ENCODE results near the gene PRTFDC1.

PRTFDC1 gene

GRCh38 chr10:24882047-24882698 is 70.2 kb downstream of the PRTFDC1 start:
- no peak for DNase-seq (ENCODE audit: low read depth in 2 of 3, low spot score in 2 of 3)

GRCh38 chr10:24879861-24880260 is 72.5 kb downstream of the PRTFDC1 start:
- DNase-seq (ENCODE audit: low read depth in 2 of 3, low spot score in 2 of 3) = no peak

DNA sequence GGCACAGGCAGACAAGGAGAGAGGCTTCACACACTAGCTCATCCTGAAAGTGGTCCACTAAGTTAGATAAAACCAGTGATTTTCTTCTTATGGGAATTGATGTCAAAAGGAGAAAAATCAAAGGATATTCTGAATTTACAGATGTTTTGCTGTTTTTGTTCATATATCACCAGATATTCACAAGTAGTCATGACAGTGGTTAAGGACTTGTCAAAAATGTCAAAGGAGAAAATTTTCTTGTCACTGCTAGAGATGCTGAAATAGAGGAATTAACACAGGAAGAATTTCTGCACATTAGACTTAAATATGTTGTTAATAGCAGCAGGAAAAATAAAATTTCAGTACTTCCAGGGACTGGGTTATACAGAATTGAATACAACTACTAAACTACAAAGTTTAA is 78.3 kb downstream of the PRTFDC1 start:
- DNase-seq (ENCODE audit: low read depth in 2 of 3, low spot score in 2 of 3) = no peak

DNA sequence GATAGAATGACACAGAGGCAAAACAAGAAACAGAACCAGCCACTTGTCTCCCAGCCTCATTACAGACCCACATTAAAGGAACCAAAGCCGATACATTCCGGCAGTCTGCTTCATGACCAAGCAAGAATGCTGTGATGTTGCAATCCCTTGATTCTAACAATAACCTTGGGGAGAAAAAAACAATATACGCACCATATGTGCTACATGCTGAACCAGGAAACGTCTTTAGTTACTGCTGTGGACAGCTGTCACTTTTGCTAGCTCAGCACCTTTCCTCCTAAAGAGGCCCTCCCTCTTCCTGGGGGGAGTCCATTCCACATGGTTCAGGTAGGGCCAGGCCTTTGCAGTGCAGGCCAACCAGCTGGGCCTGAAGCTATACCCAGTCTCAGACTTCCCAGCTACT is 79.1 kb downstream of the PRTFDC1 start:
- DNase-seq (ENCODE audit: low read depth in 2 of 3, low spot score in 2 of 3) = no peak

DNA sequence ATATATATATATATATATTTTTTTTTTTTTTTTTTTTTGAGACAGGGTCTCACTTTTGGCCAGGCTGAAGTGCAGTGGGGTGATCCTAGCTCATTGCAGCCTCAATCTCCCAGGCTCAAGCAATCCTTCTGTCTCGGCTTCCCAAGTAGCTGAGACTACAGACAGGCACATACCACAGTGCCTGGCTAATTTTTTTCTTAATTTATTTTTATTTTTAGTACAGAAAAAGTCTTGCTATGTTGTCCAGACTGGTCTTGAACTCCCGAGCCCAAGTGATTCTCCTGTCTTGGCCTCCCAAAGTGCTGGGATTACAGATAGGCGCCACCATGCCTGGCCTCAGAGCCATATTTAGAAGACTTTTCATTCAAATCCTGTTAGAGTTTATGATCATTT is 79.6 kb downstream of the PRTFDC1 start:
- no peak for DNase-seq (ENCODE audit: low read depth in 2 of 3, low spot score in 2 of 3)

GRCh38 chr10:24872049-24872789 is 80.2 kb downstream of the PRTFDC1 start:
- no peak for DNase-seq (ENCODE audit: low read depth in 2 of 3, low spot score in 2 of 3)

- no peak for DNase-seq (ENCODE audit: low read depth in 2 of 3, low spot score in 2 of 3)
Measured at GRCh38 chr10:24871011-24871935, 81.1 kb downstream of the PRTFDC1 start.

DNA sequence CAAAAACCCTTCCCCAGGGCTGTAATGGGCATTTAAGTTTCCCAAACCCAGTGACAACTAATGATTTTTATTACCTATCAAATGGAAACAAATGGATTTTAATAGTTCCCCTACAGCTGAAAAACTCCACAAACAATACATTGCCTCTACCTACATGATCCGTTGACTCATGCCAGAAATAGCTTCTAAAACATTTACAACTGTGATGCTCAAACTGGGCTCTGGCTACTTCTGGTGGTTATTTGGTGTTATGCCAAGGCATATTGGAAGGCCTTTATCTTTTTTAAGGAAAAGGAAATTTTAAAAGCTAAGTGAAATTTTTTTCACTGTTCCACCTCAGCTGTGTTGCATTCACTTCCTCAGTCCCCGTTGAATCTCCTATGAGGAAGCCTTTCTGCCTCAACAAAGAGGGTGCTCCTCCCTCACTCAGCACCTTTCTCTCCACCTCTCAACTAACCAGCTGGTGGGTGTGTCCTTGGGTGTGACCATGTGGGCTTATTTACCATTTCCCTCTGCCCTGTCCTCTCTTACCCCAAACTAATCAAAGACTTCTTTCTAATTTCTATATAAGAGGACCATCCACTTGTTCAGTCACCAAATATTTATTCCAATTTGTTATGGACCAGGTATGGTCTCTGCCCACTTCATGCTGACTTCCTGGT is 82.9 kb downstream of the PRTFDC1 start:
- no peak for DNase-seq (ENCODE audit: low read depth in 2 of 3, low spot score in 2 of 3)

DNA sequence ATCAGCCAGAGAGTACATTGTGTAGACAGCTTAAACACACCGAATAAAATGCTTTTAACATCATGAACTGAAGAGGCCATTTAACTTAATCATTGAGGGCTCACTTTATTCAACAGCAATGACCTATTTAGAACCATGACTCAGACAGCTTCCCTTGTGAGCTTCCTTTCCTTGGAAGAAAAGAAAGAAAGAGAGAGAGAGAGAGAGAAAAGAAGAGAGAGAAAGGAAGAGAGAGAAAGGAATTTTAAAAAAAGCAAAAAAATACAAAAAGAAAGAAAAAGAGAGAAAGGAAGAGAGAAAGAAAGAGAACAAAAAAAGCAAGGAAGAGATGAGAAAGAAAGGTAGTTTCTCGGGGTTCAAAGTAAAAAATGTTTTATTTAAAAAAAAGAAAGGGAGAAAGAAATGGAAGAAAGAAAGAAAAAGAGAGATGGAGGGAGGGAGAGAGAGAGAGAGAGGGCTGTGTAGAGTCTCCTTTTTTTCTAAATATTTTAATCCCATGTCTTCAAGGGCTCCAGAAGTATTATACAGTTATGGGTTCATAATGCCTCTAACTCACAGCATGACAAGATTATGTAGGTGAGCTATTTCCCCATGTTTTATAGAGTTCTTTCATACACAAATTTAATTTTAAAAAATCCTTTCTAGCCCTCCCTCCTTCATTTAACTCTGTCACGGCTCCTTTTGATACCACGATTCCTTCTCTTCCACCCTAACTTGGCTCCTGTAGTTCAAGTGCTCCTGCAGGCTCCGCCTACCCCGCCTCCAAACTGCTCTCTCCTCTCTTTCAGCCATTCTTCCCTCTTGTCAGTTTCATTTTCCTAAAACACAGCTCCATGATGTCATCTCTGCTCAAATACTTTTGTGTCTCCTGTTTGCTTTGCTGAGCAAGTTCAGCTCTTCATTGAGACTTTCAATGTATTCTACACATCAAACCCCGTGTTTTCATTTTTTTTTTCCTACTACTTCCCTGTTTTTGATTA is 85.5 kb downstream of the PRTFDC1 start:
- no peak for DNase-seq (ENCODE audit: low read depth in 2 of 3, low spot score in 2 of 3)

DNA sequence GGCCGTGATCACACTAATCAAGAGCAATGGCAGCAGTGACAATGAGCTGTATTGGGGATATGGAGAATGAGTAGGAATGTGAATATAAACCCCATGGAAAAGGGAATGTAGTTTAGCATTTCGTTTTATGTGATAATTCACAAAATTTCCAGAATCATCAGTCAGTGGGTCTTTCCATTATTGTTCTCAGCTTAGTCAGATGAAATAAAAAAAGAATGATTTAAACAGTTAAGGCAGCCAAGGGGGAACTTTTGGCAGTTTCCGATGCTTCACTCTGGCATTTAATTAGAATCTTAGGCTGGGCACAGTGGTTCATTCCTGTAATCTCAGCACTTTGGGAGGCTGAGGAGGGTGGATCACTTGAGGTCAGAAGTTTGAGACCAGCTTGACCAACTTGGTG is 86.6 kb downstream of the PRTFDC1 start:
- no peak for DNase-seq (ENCODE audit: low read depth in 2 of 3, low spot score in 2 of 3)

- no peak for DNase-seq (ENCODE audit: low read depth in 2 of 3, low spot score in 2 of 3)
Measured at GRCh38 chr10:24862589-24862988, 89.8 kb downstream of the PRTFDC1 start.

- no peak for DNase-seq (ENCODE audit: low read depth in 2 of 3, low spot score in 2 of 3)
Measured at GRCh38 chr10:24858288-24859270, 93.8 kb downstream of the PRTFDC1 start.

DNA sequence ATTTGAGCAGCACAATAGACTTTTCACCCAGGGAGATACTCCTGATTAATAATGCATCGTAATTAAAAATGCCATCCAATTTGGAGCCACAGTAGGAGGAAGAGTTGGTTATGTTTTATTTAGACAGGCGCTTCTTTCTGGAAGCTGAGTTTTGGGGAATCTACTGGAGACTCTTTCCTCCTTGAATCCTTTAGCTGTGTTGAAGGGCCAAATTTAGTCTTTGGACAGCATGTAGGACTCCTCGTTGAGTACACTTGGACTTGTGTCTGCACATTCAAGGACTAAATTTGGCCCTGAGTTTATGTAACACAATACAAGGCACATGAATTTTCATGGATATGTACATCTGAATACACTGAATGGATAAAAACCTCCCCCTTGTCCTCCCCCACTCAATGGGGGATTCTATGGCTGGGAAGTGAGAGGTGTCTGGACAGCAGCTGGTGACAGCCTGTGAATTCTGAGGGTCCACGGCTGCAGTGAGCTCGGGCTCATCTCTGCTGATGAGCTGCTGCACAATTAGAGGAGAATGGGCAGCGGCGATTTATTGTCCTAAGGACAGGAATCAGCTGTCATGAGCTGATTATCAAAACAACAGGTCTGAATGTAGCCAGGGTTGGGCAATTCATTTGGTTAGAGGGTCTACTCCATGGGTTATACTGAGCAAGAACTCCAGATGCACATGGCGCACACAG is 95.2 kb downstream of the PRTFDC1 start:
- DNase-seq (ENCODE audit: low read depth in 2 of 3, low spot score in 2 of 3) = no peak

GRCh38 chr10:24854256-24854655 is 98.2 kb downstream of the PRTFDC1 start:
- DNase-seq (ENCODE audit: low read depth in 2 of 3, low spot score in 2 of 3) = no peak

DNA sequence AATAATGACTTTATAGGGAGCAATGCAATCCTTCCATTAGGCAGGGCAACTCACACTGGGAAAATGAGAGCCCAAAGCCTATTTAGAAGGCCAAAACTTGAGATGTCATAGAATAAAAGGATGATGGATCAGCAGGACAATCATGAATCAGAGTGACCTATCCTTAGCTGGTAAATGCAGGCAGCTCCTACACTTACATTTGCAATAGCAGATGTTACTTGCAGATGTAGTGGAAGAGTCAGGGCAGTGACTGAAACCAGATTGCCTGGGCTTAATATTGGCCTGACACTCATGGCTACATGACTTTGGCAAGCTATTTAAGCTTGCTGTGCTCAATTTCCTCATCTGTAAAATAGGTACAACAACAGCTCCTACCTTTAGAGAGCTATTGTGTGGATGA is 98.7 kb downstream of the PRTFDC1 start:
- no peak for DNase-seq (ENCODE audit: low read depth in 2 of 3, low spot score in 2 of 3)

DNA sequence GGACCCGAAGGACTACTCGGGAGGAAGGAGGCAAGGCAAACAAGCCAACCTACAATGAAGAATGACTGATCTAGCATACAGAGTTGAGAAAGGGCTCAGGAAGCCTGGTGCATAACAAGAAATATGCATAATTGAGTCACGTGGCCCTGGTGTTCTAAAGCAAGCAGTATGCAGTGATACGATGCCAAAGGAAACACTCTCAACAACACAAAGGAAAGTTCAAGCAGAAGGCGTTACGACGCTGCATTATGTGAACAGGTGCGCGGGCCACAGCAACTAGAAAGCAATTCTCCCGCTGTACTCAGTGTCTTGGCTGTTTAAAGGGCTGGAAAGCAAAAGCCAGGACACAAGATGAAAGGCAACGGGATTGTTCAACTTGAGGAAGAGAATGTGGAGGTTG is 100.8 kb downstream of the PRTFDC1 start:
- DNase-seq (ENCODE audit: low read depth in 2 of 3, low spot score in 2 of 3) = no peak

DNA sequence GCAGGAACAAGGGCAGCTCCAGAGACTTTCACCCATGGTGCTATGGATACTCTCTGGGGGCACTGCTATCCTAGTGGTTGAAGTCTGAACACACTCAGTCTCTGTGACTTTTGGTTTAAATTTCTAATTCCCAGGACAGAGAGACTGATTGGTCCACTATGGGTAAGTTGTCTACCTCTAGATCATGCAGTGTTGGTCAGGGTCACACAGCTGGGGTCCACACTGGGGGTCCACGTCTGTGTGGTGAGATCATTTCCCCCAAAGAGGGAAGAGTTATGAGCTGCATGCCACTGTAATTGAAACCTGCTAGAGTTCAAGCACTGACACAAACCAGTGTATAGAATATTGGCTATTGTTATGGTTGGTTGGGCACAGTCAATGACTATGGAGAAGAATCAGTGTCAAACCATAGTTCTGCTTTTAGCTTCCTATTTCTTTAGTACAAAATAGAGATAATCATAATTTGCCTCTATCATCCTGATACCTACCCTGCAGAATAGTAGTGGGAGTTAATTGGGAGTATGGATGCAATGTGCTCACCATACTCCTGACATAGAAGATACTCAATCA is 101.6 kb downstream of the PRTFDC1 start:
- DNase-seq (ENCODE audit: low read depth in 2 of 3, low spot score in 2 of 3) = no peak
